Type B pancreatic cell (in vitro differentiated cells): ENCODE data around the gene HS3ST1. TPM values are rescaled to one million over a fixed set of nuclear protein-coding genes. Genes with fewer than 3 reads are reported as not detected.

Source experiments
- DNase-seq: peaks from one replicate; pipeline ENCODE4 v3.0.0; 2021; ENCODE audit warnings: mixed read lengths; ENCODE audit not compliant: unreplicated experiment; ENCODE audit errors: extremely low spot score
- H3K27ac Mint-ChIP-seq: 2 replicates; pipeline ENCODE4 v1.8.0; 2021; ENCODE audit warnings: mild to moderate bottlenecking, mixed read lengths
- H3K27me3 Mint-ChIP-seq: 2 replicates; pipeline ENCODE4 v1.8.0; 2021; ENCODE audit warnings: mixed read lengths
- H3K36me3 Mint-ChIP-seq: 2 replicates; pipeline ENCODE4 v1.8.0; 2021; ENCODE audit warnings: mixed read lengths
- H3K4me1 Mint-ChIP-seq: one replicate; pipeline ENCODE4 v1.8.0; 2021; ENCODE audit warnings: mixed read lengths; ENCODE audit not compliant: unreplicated experiment
- H3K4me3 Mint-ChIP-seq: 2 replicates; pipeline ENCODE4 v1.8.0; 2021; ENCODE audit warnings: mild to moderate bottlenecking, mixed read lengths
- H3K9me3 Mint-ChIP-seq: 2 replicates; pipeline ENCODE4 v1.8.0; 2021; ENCODE audit warnings: mixed read lengths
- total RNA-seq: library from RNA; stranded (reverse); gene quantifications from 2 replicates; pipeline ENCODE4 v1.2.1, GENCODE V29; 2021; ENCODE audit warnings: low replicate concordance
- TF ChIP-seq, protein P1 (sequence below): fragments of 200-600 bp; sonication (generic); conservative IDR thresholded peaks from 2 replicates; pipeline ENCODE4 v1.5.0; 2021; ENCODE audit warnings: antibody characterized with exemption, mild to moderate bottlenecking

Gene HS3ST1
- total RNA-seq, 1 donor from 2014 or later, result 2.5 TPM

DNA sequence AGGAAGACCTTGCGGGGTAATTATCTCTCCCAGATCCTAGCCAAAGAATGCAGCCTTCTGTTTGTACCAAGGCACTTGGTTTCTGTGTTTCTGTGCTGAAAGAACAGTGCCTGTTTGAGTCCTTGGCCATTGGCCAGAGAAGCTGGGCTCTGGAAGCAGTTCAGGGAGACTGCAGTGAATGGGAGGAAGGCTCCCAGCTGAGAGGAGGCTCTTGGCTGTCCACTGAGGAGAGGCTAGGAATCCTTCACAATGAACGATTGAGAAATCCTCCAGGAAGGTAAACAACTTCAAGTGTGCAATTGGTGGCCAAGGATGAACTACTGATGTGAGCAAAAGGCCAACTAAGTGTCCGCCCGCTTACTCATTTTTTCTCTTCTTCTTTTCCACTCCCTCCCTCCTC is 61.3 kb downstream of the HS3ST1 start:
- Mint-ChIP-seq H3K4me3 (no peak overlapping the region), H3K9me3 (no peaks in the 10 kb centered on the region), H3K27me3 (peaks cover 4% of the 10 kb centered on the region), H3K27ac (no peak overlapping the region), H3K36me3 (no peaks in the 10 kb centered on the region), H3K4me1 (peaks cover 4% of the 10 kb centered on the region)
- TF ChIP-seq, protein P1, sequence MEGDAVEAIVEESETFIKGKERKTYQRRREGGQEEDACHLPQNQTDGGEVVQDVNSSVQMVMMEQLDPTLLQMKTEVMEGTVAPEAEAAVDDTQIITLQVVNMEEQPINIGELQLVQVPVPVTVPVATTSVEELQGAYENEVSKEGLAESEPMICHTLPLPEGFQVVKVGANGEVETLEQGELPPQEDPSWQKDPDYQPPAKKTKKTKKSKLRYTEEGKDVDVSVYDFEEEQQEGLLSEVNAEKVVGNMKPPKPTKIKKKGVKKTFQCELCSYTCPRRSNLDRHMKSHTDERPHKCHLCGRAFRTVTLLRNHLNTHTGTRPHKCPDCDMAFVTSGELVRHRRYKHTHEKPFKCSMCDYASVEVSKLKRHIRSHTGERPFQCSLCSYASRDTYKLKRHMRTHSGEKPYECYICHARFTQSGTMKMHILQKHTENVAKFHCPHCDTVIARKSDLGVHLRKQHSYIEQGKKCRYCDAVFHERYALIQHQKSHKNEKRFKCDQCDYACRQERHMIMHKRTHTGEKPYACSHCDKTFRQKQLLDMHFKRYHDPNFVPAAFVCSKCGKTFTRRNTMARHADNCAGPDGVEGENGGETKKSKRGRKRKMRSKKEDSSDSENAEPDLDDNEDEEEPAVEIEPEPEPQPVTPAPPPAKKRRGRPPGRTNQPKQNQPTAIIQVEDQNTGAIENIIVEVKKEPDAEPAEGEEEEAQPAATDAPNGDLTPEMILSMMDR, result no peak
- DNase-seq, result no peak

DNA sequence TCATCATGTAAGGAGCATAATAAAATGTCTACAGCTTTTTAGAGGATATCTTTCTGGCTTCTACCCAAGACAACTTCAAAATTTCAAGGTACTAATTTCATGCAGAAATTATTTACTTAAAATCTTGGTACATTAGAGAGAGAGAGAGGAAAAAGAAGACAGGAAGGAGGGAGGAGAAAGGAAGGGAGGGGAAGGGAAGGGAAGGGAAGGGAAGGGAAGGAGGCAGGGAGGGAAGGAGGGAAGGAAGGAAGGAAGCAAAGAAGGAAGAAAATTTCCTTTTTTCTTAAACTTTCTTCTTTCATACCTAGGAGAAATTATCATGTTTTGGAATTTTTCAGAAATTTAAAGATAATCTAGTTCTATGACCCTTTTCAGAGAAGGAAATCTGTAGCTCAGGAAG is 61.8 kb downstream of the HS3ST1 start:
- Mint-ChIP-seq H3K27me3 (peaks cover 4% of the 10 kb centered on the region), H3K4me1 (peaks cover 4% of the 10 kb centered on the region), H3K4me3 (no peak overlapping the region), H3K36me3 (no peaks in the 10 kb centered on the region), H3K27ac (no peak overlapping the region), H3K9me3 (no peaks in the 10 kb centered on the region)
- TF ChIP-seq, protein P1, result no peak
- DNase-seq, result no peak

DNA sequence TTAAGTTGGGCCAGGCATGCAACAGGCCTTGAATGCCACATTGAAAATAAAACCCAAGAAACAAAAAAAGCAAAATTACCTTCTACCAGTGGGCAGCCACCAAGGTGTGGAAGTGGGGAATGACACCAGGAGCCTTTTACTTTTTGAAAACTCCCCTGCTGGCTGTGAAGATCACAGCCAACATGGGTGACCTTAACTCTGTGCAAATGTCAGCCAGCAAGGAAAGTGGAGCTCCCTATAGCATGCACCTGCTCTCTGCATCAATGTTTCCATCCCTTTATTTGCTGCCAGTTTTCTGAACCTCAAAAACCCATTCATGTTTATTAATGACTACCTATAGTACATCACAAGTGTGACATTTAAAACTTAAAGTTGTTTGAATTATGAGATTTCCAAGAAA is 63.7 kb downstream of the HS3ST1 start:
- peaks cover 4% of the 10 kb centered on the region for H3K27me3 Mint-ChIP-seq
- no peaks in the 10 kb centered on the region for H3K9me3 Mint-ChIP-seq
- H3K27ac Mint-ChIP-seq, result no peak overlapping the region
- TF ChIP-seq, protein P1, result no peak
- DNase-seq, result no peak
- H3K36me3 Mint-ChIP-seq, result no peaks in the 10 kb centered on the region
- no peak overlapping the region for H3K4me3 Mint-ChIP-seq
- peaks cover 4% of the 10 kb centered on the region for H3K4me1 Mint-ChIP-seq

DNA sequence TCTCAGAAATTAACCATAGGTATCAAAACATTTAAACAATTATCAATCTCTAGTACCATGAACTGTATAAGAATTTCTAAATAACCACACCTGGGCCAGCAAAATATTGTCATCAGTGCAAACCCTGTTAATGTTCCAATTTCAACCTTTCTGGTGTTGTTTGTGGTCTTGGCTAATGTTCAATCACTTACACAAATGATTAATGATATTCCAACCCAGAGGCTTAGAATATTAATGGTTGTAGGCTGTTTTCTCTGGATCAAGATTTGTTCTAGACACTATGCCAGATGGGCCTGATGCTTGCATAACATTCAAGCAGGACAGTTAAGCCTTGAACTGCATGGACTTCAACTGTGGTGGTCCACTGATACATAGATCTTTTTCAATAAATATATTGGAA is 69.1 kb downstream of the HS3ST1 start:
- no peaks in the 10 kb centered on the region for H3K4me1 Mint-ChIP-seq
- DNase-seq, result no peak
- H3K9me3 Mint-ChIP-seq, result peaks cover 9% of the 10 kb centered on the region
- H3K4me3 Mint-ChIP-seq, result no peak overlapping the region
- peaks cover 1% of the 10 kb centered on the region for H3K27me3 Mint-ChIP-seq
- H3K27ac Mint-ChIP-seq, result no peak overlapping the region
- no peaks in the 10 kb centered on the region for H3K36me3 Mint-ChIP-seq
- TF ChIP-seq, protein P1, result no peak

DNA sequence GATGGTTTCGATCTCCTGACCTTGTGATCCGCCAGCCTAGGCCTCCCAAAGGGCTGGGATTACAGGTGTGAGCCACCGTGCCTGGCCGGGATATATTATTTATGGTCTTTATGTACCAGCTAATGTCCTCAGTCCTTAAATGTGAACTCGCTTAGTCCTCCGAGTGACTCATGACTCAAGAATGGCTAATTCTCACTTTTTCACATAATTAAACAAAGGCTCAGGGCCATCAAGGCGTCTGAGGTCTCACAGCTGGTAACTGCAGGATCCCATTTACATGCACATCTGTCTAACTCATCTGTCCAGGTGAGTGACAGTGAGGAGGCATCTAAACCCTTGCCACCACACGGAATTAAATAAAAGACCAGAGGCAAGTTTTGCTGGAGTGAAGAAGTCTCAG is 73.5 kb downstream of the HS3ST1 start:
- TF ChIP-seq, protein P1, result no peak
- Mint-ChIP-seq H3K9me3 (peaks cover 9% of the 10 kb centered on the region), H3K27ac (no peak overlapping the region), H3K4me1 (no peaks in the 10 kb centered on the region), H3K36me3 (no peaks in the 10 kb centered on the region), H3K27me3 (no peaks in the 10 kb centered on the region), H3K4me3 (no peak overlapping the region)
- DNase-seq, result no peak

DNA sequence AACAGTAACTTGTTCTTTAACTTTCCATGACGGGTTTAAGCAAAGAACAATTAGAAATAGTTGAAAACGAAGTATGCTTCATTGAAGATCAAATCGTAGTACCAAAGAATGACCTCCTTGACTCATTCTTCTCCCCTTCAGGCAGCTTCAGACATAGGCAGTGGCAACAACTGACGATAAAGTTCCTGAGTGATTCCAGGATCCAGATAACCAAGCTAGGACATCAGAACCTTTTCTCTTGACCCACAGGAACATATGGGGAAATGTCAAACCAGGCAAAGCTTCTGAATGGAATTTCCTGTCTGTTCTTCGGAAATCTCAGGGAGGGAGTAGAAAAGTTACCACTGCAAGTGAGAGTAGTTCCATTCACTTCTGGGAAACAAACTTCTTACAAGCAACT is 74.2 kb downstream of the HS3ST1 start:
- H3K4me1 Mint-ChIP-seq, result no peaks in the 10 kb centered on the region
- peaks cover 9% of the 10 kb centered on the region for H3K9me3 Mint-ChIP-seq
- DNase-seq, result no peak
- no peak overlapping the region for H3K4me3 Mint-ChIP-seq
- TF ChIP-seq, protein P1, result no peak
- H3K27ac Mint-ChIP-seq, result no peak overlapping the region
- no peaks in the 10 kb centered on the region for H3K36me3 Mint-ChIP-seq
- no peaks in the 10 kb centered on the region for H3K27me3 Mint-ChIP-seq
